GM12865 (cell line): ENCODE data around the gene ZAP70.

ENCODE experiments used
- DNase-seq: peaks from one replicate; pipeline ENCODE4 v3.0.0; 2010; ENCODE audit warnings: low read depth
- H3K4me3 ChIP-seq: 2 replicates; pipeline ENCODE4 v1.5.1; 2011; ENCODE audit warnings: mild to moderate bottlenecking, low read depth, low read length, control low read depth
- TF ChIP-seq, protein P1 (sequence below): IDR thresholded peaks from 2 replicates; pipeline ENCODE4 v1.5.1; 2011; ENCODE audit warnings: low read length, control low read depth, low read depth, inconsistent platforms; ENCODE audit not compliant: insufficient read depth; ENCODE audit errors: missing control alignments

The ZAP70 gene

DNA sequence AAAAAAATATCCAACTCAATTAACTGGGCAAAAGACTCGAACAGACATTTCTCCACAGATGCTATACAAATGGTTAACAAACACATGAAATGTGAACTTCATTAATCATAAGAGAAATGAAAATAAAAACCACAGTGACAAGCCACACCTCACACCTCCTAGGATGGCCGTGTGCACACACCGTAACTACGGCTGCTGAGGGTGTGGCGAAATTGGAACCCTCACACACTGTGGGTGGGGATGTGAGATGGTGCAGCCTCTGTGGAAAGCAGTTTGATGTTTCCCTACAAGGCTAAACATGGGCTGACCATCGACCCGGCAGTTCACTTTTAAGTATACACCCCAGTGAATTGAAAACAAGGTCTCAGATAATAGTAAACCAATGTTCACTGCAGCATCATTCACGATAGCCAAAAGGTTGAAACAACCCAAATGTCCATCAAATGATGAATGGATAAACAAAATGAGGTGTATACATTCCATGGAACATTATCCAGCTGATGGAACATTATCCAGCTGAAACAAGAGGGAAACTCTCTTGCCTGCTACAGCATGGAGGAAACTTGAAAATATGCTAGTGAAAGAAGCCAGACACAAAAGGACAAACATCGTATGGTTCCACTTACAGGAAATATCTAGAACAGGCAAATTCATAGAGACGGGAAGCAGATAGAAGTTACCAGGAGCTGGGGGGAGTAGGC lies 32.2 kb downstream of the ZAP70 start:
- DNase-seq: peak; percentile 71
- TF ChIP-seq, protein P1, sequence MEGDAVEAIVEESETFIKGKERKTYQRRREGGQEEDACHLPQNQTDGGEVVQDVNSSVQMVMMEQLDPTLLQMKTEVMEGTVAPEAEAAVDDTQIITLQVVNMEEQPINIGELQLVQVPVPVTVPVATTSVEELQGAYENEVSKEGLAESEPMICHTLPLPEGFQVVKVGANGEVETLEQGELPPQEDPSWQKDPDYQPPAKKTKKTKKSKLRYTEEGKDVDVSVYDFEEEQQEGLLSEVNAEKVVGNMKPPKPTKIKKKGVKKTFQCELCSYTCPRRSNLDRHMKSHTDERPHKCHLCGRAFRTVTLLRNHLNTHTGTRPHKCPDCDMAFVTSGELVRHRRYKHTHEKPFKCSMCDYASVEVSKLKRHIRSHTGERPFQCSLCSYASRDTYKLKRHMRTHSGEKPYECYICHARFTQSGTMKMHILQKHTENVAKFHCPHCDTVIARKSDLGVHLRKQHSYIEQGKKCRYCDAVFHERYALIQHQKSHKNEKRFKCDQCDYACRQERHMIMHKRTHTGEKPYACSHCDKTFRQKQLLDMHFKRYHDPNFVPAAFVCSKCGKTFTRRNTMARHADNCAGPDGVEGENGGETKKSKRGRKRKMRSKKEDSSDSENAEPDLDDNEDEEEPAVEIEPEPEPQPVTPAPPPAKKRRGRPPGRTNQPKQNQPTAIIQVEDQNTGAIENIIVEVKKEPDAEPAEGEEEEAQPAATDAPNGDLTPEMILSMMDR: no peak
- H3K4me3 ChIP-seq: no peak overlapping the region

GRCh38 chr2:97747285-97747684 lies 33.9 kb downstream of the ZAP70 start:
- no peak overlapping the region for H3K4me3 ChIP-seq
- TF ChIP-seq, protein P1: no peak
- DNase-seq: no peak

- no peak overlapping the region for H3K4me3 ChIP-seq
- no peak for DNase-seq
- TF ChIP-seq, protein P1: no peak
Measured at GRCh38 chr2:97747716-97748115, 34.3 kb downstream of the ZAP70 start.

DNA sequence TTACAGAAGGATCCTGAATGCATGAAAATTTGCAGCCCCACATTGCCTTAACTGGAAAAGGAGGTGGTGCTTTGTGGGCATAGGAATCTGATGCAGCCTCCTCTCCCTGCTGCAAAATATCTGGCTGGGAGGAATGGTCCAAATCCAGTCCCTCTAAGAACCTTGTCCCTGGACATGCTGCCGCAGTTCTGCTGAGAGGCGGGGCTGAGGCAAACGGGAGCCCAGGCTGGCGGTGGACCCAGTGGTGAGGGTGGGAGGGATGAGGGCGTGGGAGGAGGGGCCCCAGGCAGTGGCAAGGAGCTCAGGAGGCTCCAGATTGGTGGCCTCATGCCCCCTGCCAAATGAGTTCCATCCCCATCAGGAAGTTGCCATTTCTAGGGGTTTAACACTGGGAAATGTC lies 36.2 kb downstream of the ZAP70 start:
- no peak for DNase-seq
- TF ChIP-seq, protein P1: no peak

GRCh38 chr2:97750017-97750416 lies 36.6 kb downstream of the ZAP70 start:
- no peak overlapping the region for H3K4me3 ChIP-seq
- DNase-seq: no peak
- TF ChIP-seq, protein P1: no peak

More for the DNA sequence above, 36.2 kb downstream of the ZAP70 start:
- no peak overlapping the region for H3K4me3 ChIP-seq

- no peak for DNase-seq
Measured at GRCh38 chr2:97751752-97752151, 38.4 kb downstream of the ZAP70 start.

More at GRCh38 chr2:97751752-97752151, 38.4 kb downstream of the ZAP70 start:
- no peak overlapping the region for H3K4me3 ChIP-seq
- TF ChIP-seq, protein P1: no peak
